H1 (cell line): Measurements from ENCODE around the gene AGAP1. TPM values are rescaled to one million over a fixed set of nuclear protein-coding genes. Genes with fewer than 3 reads are reported as not detected.

Source experiments
- CTCF ChIA-PET: fragments of 300-600 bp; sonication (Branson Sonifier 250); formaldehyde crosslinking; loops from one replicate; lab custom pipeline; 2021; ENCODE audit not compliant: partially characterized antibody; lab: Charles Lee
- POLR2A ChIA-PET: fragments of 300-600 bp; sonication (Branson Sonifier 250); formaldehyde crosslinking; loops from one replicate; lab custom pipeline; 2021; ENCODE audit warnings: inconsistent platforms; ENCODE audit not compliant: partially characterized antibody; lab: Charles Lee
- DNase-seq, 2 experiments: peaks; one replicate each; pipeline versions ENCODE4 v3.0.0 to v3.0.0-alpha.2; 2010 to 2022; ENCODE audit warnings: low spot score in 2 of 2, low read depth in 1 of 2, mixed read lengths in 1 of 2
- FAIRE-seq: peaks from 2 replicates; lab custom pipeline; 2011; peaks lifted over from hg19 to GRCh38; lab: Jason Lieb, UNC
- H2AFZ ChIP-seq: 2 replicates; pipeline ENCODE4 v1.8.1; 2012; ENCODE audit warnings: low read length, inconsistent platforms
- H2AK5ac ChIP-seq: 2 replicates; pipeline ENCODE4 v1.6.1; 2013; ENCODE audit warnings: low read depth, low read length
- H2BK120ac ChIP-seq: replicated peaks from 2 replicates; pipeline ENCODE3; 2013; ENCODE audit warnings: low read depth, low read length, inconsistent platforms
- H2BK12ac ChIP-seq: 2 replicates; pipeline ENCODE4 v1.6.1; 2013; ENCODE audit warnings: low read depth, low read length
- H2BK15ac ChIP-seq: 2 replicates; pipeline ENCODE4 v1.6.1; 2013; ENCODE audit warnings: low read length
- H2BK20ac ChIP-seq: 2 replicates; pipeline ENCODE4 v1.6.1; 2013; ENCODE audit warnings: low read length
- H2BK5ac ChIP-seq: 2 replicates; pipeline ENCODE4 v1.6.1; 2013; ENCODE audit warnings: low read depth, low read length
- H3K14ac ChIP-seq: 2 replicates; pipeline ENCODE4 v1.6.1; 2013; ENCODE audit warnings: inconsistent platforms; ENCODE audit not compliant: insufficient read length
- H3K18ac ChIP-seq: 2 replicates; pipeline ENCODE4 v1.6.1; 2013; ENCODE audit warnings: low read length; ENCODE audit errors: extremely low read depth
- H3K23ac ChIP-seq: 2 replicates; pipeline ENCODE4 v1.6.1; 2013; ENCODE audit warnings: inconsistent platforms; ENCODE audit not compliant: insufficient read length
- H3K23me2 ChIP-seq: 2 replicates; pipeline ENCODE4 v1.6.1; 2013; ENCODE audit warnings: low read depth, low read length
- H3K27ac ChIP-seq: 2 replicates; pipeline ENCODE4 v1.6.1; 2011; ENCODE audit warnings: low read depth, low read length, inconsistent platforms
- H3K27me3 ChIP-seq, 4 experiments: replicated peaks in 1 of 4; 1 replicate in 1 of 4; 2 replicates in 3 of 4; pipeline versions ENCODE4 v1.6.1 to v1.8.1; 2011 to 2013; ENCODE audit warnings: low read length in 3 of 4, mild to moderate bottlenecking in 3 of 4, inconsistent platforms in 2 of 4, mixed read lengths in 2 of 4, moderate library complexity in 1 of 4; ENCODE audit not compliant: control insufficient read depth in 3 of 4, insufficient read depth in 3 of 4; ENCODE audit errors: extremely low read depth in 1 of 4
- H3K36me3 ChIP-seq, 4 experiments: 2 replicates each; pipeline versions ENCODE4 v1.6.1 to v1.8.1; 2011 to 2013; ENCODE audit warnings: mild to moderate bottlenecking in 4 of 4, low read length in 3 of 4, moderate library complexity in 2 of 4, control low read depth in 1 of 4, inconsistent platforms in 1 of 4; ENCODE audit not compliant: insufficient read depth in 4 of 4, control insufficient read depth in 2 of 4
- H3K4ac ChIP-seq: replicated peaks from 2 replicates; pipeline ENCODE3; 2013; ENCODE audit warnings: low read length, low read depth, mixed read lengths, inconsistent platforms; ENCODE audit not compliant: insufficient read length
- H3K4me1 ChIP-seq, 4 experiments: replicated peaks in 1 of 4; 1 replicate in 1 of 4; 2 replicates in 3 of 4; pipeline versions ENCODE4 v1.6.1 to v1.8.1; 2011 to 2013; ENCODE audit warnings: low read length in 3 of 4, inconsistent platforms in 2 of 4, mixed read lengths in 1 of 4; ENCODE audit not compliant: insufficient read depth in 4 of 4, control insufficient read depth in 3 of 4
- H3K4me2 ChIP-seq, 2 experiments: 2 replicates each; pipeline versions ENCODE4 v1.6.1 to v1.8.1; 2011 to 2013; ENCODE audit warnings: low read depth in 2 of 2, low read length in 2 of 2, control low read depth in 1 of 2, inconsistent platforms in 1 of 2, mild to moderate bottlenecking in 1 of 2; ENCODE audit not compliant: insufficient read depth in 1 of 2
- H3K4me3 ChIP-seq, 4 experiments: fragments of 200-600, 300-600 bp in 1 of 4; sonication (generic), shearing (Covaris generic), sonication (Bioruptor Twin) in 1 of 4; 2 replicates each; pipeline versions ENCODE4 v1.5.1 to v1.8.1; 2011 to 2016; ENCODE audit warnings: low read length in 4 of 4, low read depth in 3 of 4, control low read depth in 2 of 4, inconsistent platforms in 2 of 4, mild to moderate bottlenecking in 2 of 4, mixed read lengths in 1 of 4, moderate library complexity in 1 of 4; ENCODE audit not compliant: insufficient read depth in 2 of 4; ENCODE audit errors: extremely low read depth in 1 of 4
- H3K56ac ChIP-seq: replicated peaks from 2 replicates; pipeline ENCODE3; 2013; ENCODE audit warnings: low read depth, mild to moderate bottlenecking, mixed read lengths, low read length, inconsistent platforms; ENCODE audit not compliant: insufficient read length
- H3K79me1 ChIP-seq: 2 replicates; pipeline ENCODE4 v1.6.1; 2013; ENCODE audit warnings: low read depth, low read length, control low read depth
- H3K79me2 ChIP-seq, 2 experiments: 2 replicates each; pipeline versions ENCODE4 v1.6.1 to v1.8.1; 2012 to 2013; ENCODE audit warnings: low read length in 2 of 2, mild to moderate bottlenecking in 2 of 2, inconsistent platforms in 1 of 2; ENCODE audit not compliant: insufficient read depth in 2 of 2, control insufficient read depth in 1 of 2
- H3K9ac ChIP-seq, 4 experiments: replicated peaks in 1 of 4; 1 replicate in 1 of 4; 2 replicates in 3 of 4; pipeline versions ENCODE4 v1.6.1 to v1.8.1; 2011 to 2013; ENCODE audit warnings: low read depth in 3 of 4, low read length in 3 of 4, control low read depth in 2 of 4, mild to moderate bottlenecking in 2 of 4, moderate library complexity in 2 of 4, inconsistent platforms in 1 of 4; ENCODE audit errors: extremely low read depth in 1 of 4
- H3K9me3 ChIP-seq, 2 experiments: 2 replicates each; pipeline versions ENCODE4 v1.6.1 to v1.8.1; 2012 to 2013; ENCODE audit warnings: mild to moderate bottlenecking in 2 of 2, moderate library complexity in 2 of 2, control low read depth in 1 of 2, inconsistent platforms in 1 of 2, low read depth in 1 of 2, low read length in 1 of 2, mixed read lengths in 1 of 2; ENCODE audit not compliant: insufficient read depth in 2 of 2
- H4K20me1 ChIP-seq, 2 experiments: replicated peaks in 1 of 2; 2 replicates each; pipeline versions ENCODE3 to v1.8.1; 2011 to 2013; ENCODE audit warnings: inconsistent platforms in 2 of 2, low read length in 2 of 2, mild to moderate bottlenecking in 1 of 2; ENCODE audit not compliant: insufficient read depth in 2 of 2, control insufficient read depth in 1 of 2
- H4K5ac ChIP-seq: 2 replicates; pipeline ENCODE4 v1.6.1; 2013; ENCODE audit warnings: low read length, low read depth, mixed read lengths, inconsistent platforms; ENCODE audit not compliant: insufficient read length
- H4K8ac ChIP-seq: 2 replicates; pipeline ENCODE4 v1.8.0; 2013; ENCODE audit warnings: mild to moderate bottlenecking, moderate library complexity, low read length, inconsistent platforms; ENCODE audit not compliant: insufficient read depth; ENCODE audit errors: extremely low read depth
- H4K91ac ChIP-seq: replicated peaks from 2 replicates; pipeline ENCODE3; 2013; ENCODE audit warnings: low read length, mixed read lengths, inconsistent platforms; ENCODE audit not compliant: insufficient read length
- BCL11A ChIP-seq, 2 experiments: IDR thresholded peaks; one replicate each; pipeline ENCODE4 v1.6.1; 2011; ENCODE audit warnings: low read depth in 2 of 2, low read length in 2 of 2, mild to moderate bottlenecking in 2 of 2
- BRCA1 ChIP-seq: IDR thresholded peaks from 2 replicates; pipeline ENCODE4 v1.6.1; 2012; ENCODE audit warnings: low read depth, low read length, improper control_type of control experiment
- CBX8 ChIP-seq: fragments of 300-800, 300-1000 bp; sonication (generic); IDR thresholded peaks from 2 replicates; pipeline ENCODE4 v1.7.1; 2016; ENCODE audit warnings: low read depth, low read length, borderline replicate concordance
- CHD1 ChIP-seq: IDR thresholded peaks from 2 replicates; pipeline ENCODE4 v1.6.1; 2012; ENCODE audit warnings: low read depth, low read length, improper control_type of control experiment
- CREB1 ChIP-seq: IDR thresholded peaks from 2 replicates; pipeline ENCODE4 v1.6.1; 2012; ENCODE audit warnings: inconsistent platforms
- GABPA ChIP-seq: IDR thresholded peaks from 2 replicates; pipeline ENCODE4 v1.6.1; 2011; ENCODE audit warnings: mild to moderate bottlenecking, low read length, moderate library complexity, borderline replicate concordance; ENCODE audit not compliant: insufficient read depth
- RAD21 ChIP-seq, 2 experiments: IDR thresholded peaks in 1 of 2; conservative IDR thresholded peaks in 1 of 2; 2 replicates each; pipeline ENCODE4 v1.6.1; 2011; ENCODE audit warnings: low read depth in 2 of 2, low read length in 2 of 2, improper control_type of control experiment in 1 of 2, inconsistent platforms in 1 of 2, mild to moderate bottlenecking in 1 of 2, moderate library complexity in 1 of 2
- RXRA ChIP-seq: IDR thresholded peaks from 2 replicates; pipeline ENCODE4 v1.6.1; 2011; ENCODE audit warnings: low read depth, mild to moderate bottlenecking, low read length, moderate library complexity; ENCODE audit not compliant: insufficient read depth
- SP1 ChIP-seq: IDR thresholded peaks from 2 replicates; pipeline ENCODE4 v1.6.1; 2011; ENCODE audit warnings: low read depth, low read length
- TBP ChIP-seq: IDR thresholded peaks from 2 replicates; pipeline ENCODE4 v1.6.1; 2011; ENCODE audit warnings: low read depth, low read length, improper control_type of control experiment
- TEAD4 ChIP-seq: IDR thresholded peaks from 2 replicates; pipeline ENCODE4 v1.6.1; 2012; ENCODE audit warnings: low read depth, low read length, inconsistent platforms, mixed read lengths
- WGBS, 2 experiments: shearing (Covaris generic) in 1 of 2; methylation state at CpG; one replicate each; pipeline versions ENCODE4 v1.1.6 to v1.1.7; 2013 to 2015; ENCODE audit warnings: low lambda C conversion rate in 2 of 2, mixed read lengths in 2 of 2, inconsistent platforms in 1 of 2, low coverage in 1 of 2, missing lambda C conversion rate in 1 of 2; ENCODE audit not compliant: insufficient replicate concordance in 2 of 2, insufficient coverage in 1 of 2, insufficient read length in 1 of 2; ENCODE audit errors: extremely low coverage in 1 of 2, missing lambda C conversion rate in 1 of 2; 5-methylcytosine and 5-hydroxymethylcytosine counted together
- polyA plus RNA-seq, 7 experiments: library from polyadenylated mRNA; depleted of rRNA in 3 of 7; stranded (reverse) in 5 of 7; unstranded in 2 of 7; fragments of >200 nt in 5 of 7; fragments of 200-250 nt in 2 of 7; gene quantifications; 1 replicate in 5 of 7; 2 replicates in 1 of 7; 4 replicates in 1 of 7; pipeline versions ENCODE4 v1.2.1 to v1.2.3, GENCODE V29; 2011 to 2013; ENCODE audit warnings: missing spikeins in 2 of 7, mixed read lengths in 2 of 7
- total RNA-seq: library from RNA; stranded (reverse); fragmentation: NEBNext Ultra II Directional; extraction: Animal tissue kit (Norgen Biotek cat#: 25700); gene quantifications from 2 replicates; pipeline ENCODE4 v1.2.1, GENCODE V29; 2021

AGAP1 gene
- total and polyA plus RNA-seq, 2 of the 8 experiments (the other 6 are each of a cell fraction or from before 2014, with no cell fraction given): 18.1 to 39.4 TPM

- Histone ChIP-seq H3K4me3 (no peak overlapping the region), H4K91ac (no peak overlapping the region)
Measured at GRCh38 chr2:235709969-235710879, 216.4 kb downstream of the AGAP1 start.

More at GRCh38 chr2:235709969-235710879, 216.4 kb downstream of the AGAP1 start:
- no peak overlapping the region for H3K23ac ChIP-seq
- H3K27ac ChIP-seq: no peak overlapping the region
- peaks cover 0 to 7% (median 1%) of the 10 kb centered on the region in 4 experiments; a peak in 4 of 8 replicates for H3K36me3 ChIP-seq
- no peak overlapping the region for H3K4me2 ChIP-seq
- H3K79me1 ChIP-seq: peaks cover 14% of the 10 kb centered on the region
- no peaks in the 10 kb centered on the region for H3K9me3 ChIP-seq
- no peak overlapping the region for H2BK12ac ChIP-seq
- H4K20me1 ChIP-seq: peaks cover 1 to 25% of the 10 kb centered on the region in 2 experiments
- H3K4ac ChIP-seq: no peak overlapping the region
- no peaks in the 10 kb centered on the region for H3K23me2 ChIP-seq
- DNase-seq: no peak
- H3K14ac ChIP-seq: no peak overlapping the region
- H2BK120ac ChIP-seq: no peak overlapping the region
- H2BK15ac ChIP-seq: no peak overlapping the region
- peaks cover 0 to 27% of the 10 kb centered on the region in 2 experiments; a peak in 2 of 4 replicates for H3K79me2 ChIP-seq
- no peak overlapping the region for H3K18ac ChIP-seq
- no peak overlapping the region for H2AK5ac ChIP-seq
- ChIA-PET POLR2A (interaction anchor here (0.5 kb wide), 1 partner anchor 432 kb away, joined by 3 read pairs; no protein-coding TSS in a partner anchor), CTCF (interaction anchor here (0.9 to 1.2 kb wide), 2 partner anchors 31 to 112 kb away, joined by 3 to 4 read pairs; no protein-coding TSS in a partner anchor)
- no peaks in the 10 kb centered on the region for H3K27me3 ChIP-seq
- no peak overlapping the region for H4K5ac ChIP-seq
- H2BK5ac ChIP-seq: no peak overlapping the region
- 94% methylated on average over 27 of the region's 27 CpGs; no CpG with 5 or more reads in 1 of the 2 experiments for WGBS, 2 experiments
- no peak for FAIRE-seq
- no peak overlapping the region for H4K8ac ChIP-seq
- no peak overlapping the region for H3K56ac ChIP-seq
- H3K4me1 ChIP-seq: 0 out of 7 replicates have a peak, but pooled peaks cover 0 to 2% (median 0%) of the 10 kb centered on the region in 4 experiments
- H2BK20ac ChIP-seq: no peak overlapping the region
- no peak overlapping the region for H2AFZ ChIP-seq
- TF ChIP-seq TEAD4: no peak
- TF ChIP-seq SP1: no peak
- TF ChIP-seq CBX8: no peak
- TF ChIP-seq CREB1: no peak
- TF ChIP-seq RAD21 (IDR thresholded peaks at IDR 0.05 in 1 of 2, conservative IDR thresholded peaks at IDR 0.05 in 1 of 2; ENCODE audit: low read depth in 2 of 2, low read length in 2 of 2): no peak
- TF ChIP-seq BCL11A (IDR thresholded peaks at IDR 0.05; ENCODE audit: low read depth in 2 of 2, low read length in 2 of 2): no peak
- TF ChIP-seq GABPA: no peak
- TF ChIP-seq TBP: no peak
- TF ChIP-seq BRCA1: no peak
- TF ChIP-seq RXRA: no peak
- TF ChIP-seq CHD1: no peak
- H3K9ac ChIP-seq: no peak overlapping the region
